Suprapubic skin (tissue), 4 donors: ENCODE results near the gene ROPN1L.

Source experiments
- CTCF ChIP-seq, 2 donors: fragments of 200-600 bp in 1 of 2; fragments of 450-650 bp in 1 of 2; sonication (generic) in 1 of 2; IDR thresholded peaks; one replicate each; pipeline ENCODE4 v1.5.1; 2016 to 2019; ENCODE audit warnings: antibody characterized with exemption in 2 of 2, mild to moderate bottlenecking in 1 of 2, moderate library complexity in 1 of 2
- EP300 ChIP-seq: sonication (generic); formaldehyde crosslinking; IDR thresholded peaks from one replicate; pipeline ENCODE4 v1.6.1; 2017; ENCODE audit warnings: antibody characterized with exemption
- POLR2A ChIP-seq, 2 donors: fragments of 450-650 bp; IDR thresholded peaks; one replicate each; pipeline ENCODE4 v1.6.1; 2017; ENCODE audit warnings: antibody characterized with exemption in 2 of 2, mild to moderate bottlenecking in 2 of 2, moderate library complexity in 2 of 2
- POLR2AphosphoS5 ChIP-seq, 3 donors: sonication (generic); formaldehyde crosslinking; IDR thresholded peaks; one replicate each; pipeline ENCODE4 v1.6.1; 2017; ENCODE audit warnings: antibody characterized with exemption in 3 of 3

- TF ChIP-seq CTCF (IDR thresholded peaks at IDR 0.05) (no peak), POLR2A (IDR thresholded peaks at IDR 0.05) (no peak), EP300 (no peak), POLR2AphosphoS5 (IDR thresholded peaks at IDR 0.05) (no peak)
These were observed at the start of gene ROPN1L for GRCh38 chr5:10441083-10441991.
